ENCODE measurements around the gene NALF2.

DNA sequence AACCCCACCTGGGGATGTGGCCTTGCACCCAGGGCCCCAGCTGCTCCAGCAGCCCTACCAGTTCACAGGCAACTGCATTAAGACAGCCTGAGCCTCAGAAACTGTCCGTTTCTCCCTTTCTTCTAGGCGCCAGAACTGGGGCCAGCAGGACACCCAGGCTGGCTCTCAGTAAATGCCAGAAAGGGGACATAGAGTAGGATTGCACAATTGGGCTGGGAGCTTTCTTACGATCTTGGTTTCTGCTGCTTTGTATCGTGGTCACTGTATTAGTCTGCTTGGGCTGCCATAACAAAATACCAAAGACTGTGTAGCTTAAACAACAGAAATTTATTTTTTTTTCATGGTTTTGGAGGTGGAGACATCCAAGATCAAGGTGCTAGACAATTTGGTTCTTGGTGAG lies 48.4 kb downstream of the NALF2 start:
- TF ChIP-seq ZNF562 (CRISPR knock-in tag; IDR thresholded peaks at IDR 0.05; ENCODE audit: borderline replicate concordance) (no peak), MTA3 (CRISPR knock-in tag; IDR thresholded peaks at IDR 0.05) (no peak), RXRB (CRISPR knock-in tag; IDR thresholded peaks at IDR 0.05; ENCODE audit: borderline replicate concordance) (no peak)

All from HepG2 (cell line).